DMS79 (cell line): ENCODE results near the gene NCBP1.
"Not testable (repeated sequence)": the region's sequence is repeated elsewhere in the genome, so short reads cannot be mapped to it uniquely, and the experiment has no call there.

Experiments
- DNase-seq: peaks from one replicate; lab custom pipeline; 2025; lab: John Stamatoyannopoulos, UW

NCBP1 gene

DNA sequence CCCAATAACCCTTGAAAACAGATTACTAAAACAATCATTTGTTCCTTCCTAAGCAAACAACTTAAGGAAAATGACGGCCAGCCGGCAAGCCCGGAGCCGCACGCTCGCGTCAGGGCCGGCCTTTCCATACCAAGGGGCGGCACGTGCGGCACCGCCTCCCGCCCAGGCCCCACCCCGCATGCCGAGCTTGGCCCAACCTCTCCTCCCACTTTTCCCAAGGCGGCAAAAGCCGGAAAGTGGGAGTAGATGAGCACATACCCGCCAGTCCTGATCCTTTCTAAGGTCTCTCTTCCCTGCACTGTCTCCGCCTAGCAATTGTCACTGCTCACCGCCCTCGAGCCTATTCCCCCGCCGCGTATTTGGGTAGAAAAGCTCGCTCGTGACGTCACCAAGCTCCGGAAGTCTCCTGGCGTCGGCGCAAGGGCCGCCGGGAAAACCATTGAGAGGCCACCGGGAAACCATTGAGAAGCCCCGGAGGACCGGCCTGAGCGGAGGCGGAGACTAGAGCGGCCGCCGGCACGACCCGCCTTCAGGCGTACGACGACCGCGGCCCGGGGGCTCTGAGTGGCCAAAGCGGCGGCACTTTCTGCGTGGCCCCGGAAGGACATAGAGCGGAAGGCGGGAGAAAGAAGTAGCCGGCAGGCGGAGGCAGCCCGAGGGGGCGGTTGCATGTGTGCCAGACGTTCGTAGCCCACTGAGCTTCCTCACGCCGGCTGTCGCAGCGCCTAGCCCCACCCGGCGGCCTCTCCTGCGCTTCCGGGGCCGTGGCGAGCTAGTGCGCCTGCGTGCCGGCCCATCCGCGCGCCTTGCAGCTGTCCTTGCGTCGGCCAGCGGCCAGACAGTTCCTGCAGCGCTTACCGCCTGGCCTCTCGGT, at the start of gene NCBP1, which contains the start of gene TSTD2:
Gene NCBP1, plus strand, starts transcription at position 837 of the 874 bp plus-strand sequence. CDS start 61 bp downstream, outside the sequence.
Gene TSTD2, minus strand, starts transcription at position 384 of the 874 bp plus-strand sequence. CDS start 5,806 bp downstream, outside the sequence.
- peak; percentile 85 for DNase-seq

DNA sequence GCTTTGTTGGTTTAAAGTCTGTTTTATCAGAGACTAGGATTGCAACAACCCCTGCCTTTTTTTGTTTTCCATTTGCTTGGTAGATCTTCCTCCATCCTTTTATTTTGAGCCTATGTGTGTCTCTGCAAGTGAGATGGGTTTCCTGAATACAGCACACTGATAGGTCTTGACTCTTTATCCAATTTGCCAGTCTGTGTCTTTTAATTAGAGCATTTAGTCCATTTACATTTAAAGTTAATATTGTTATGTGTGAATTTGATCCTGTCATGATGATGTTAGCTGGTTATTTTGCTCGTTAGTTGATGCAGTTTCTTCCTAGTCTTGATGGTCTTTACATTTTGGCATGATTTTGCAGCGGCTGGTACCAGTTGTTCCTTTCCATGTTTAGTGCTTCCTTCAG, 48.8 kb upstream of the NCBP1 start:
- DNase-seq = not testable (repeated sequence)

DNA sequence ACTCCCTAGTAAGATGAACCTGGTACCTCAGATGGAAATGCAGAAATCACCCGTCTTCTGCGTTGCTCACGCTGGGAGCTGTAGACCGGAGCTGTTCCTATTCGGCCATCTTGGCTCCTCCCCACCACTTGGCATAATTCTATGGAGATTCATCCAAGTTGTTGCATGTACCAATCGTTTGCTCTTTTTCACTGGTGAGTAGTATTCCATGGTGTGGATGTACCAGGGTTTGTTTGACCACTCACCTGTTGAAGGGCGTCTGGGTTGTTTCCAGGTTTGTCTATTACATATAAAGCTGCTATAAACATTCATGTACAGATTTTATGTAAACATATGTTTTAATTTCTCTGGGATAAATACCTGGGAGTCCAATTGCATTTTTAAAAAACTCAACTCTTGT, 46.7 kb upstream of the NCBP1 start:
- DNase-seq = not testable (repeated sequence)

DNA sequence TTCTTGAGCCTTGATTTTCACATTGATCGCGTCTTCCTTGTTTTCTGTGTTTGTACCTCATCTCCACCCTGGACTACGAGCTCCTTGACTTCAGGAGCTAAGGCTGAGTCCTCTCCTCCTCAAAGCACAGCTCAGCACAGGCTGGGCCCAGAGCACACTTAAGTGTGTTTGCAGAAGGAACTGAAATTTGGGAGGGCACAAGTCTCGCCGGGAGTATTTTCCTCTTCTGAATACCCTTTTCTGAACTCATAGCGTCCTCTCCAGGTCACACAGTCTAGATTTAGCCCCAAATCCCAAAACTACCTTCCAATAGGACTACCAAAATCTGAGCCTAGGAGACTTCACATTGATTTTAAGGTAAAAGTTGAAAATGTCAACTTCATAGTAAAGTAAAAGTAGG, 42.1 kb upstream of the NCBP1 start:
- DNase-seq = no peak

GRCh38 chr9:97592126-97592525, 41.5 kb upstream of the NCBP1 start:
- no peak for DNase-seq

DNA sequence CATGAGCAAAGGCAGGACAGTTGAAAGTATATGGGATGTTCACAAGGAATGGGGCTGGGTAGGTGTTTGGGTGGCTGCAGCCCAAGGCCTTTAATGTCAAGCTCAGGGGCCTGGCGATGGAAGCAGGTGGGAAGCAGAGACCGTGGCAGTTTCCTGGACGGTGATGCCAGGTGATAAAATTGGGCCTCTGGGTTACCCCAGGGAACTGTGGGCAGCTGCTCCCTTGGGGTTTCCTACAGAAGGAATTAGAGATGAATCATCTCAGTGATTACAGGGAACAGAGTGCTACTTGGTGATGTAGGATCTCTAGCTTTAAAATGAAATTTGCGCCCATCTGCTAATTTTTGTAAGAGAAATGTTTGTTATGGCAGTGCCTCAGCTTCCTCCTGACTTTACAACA, 39.7 kb upstream of the NCBP1 start:
- DNase-seq = peak; percentile 12

GRCh38 chr9:97594381-97594921, 39.2 kb upstream of the NCBP1 start:
- DNase-seq = peak; percentile 12

DNA sequence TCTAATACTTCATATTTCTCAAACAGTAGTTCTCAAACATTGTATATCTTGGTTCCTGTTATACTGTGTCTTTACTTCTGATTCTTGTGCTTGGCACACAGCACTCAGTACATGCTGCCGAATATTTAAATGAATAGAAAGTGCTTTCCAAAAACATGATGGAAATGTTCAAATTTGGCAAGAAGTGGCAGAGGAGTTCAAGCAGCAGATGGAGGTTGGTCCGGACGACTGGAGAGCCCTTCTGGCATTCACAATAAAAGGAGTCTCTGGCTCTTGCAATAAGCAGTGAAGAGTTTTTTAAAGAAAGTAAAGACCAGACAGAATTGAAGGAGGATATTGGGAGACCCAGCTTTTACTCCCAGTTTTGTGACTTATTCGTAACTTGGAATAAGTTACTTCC, 36.7 kb upstream of the NCBP1 start:
- DNase-seq = no peak

- DNase-seq = no peak
These were observed 34.9 kb upstream of the NCBP1 start for GRCh38 chr9:97598461-97599288.

DNA sequence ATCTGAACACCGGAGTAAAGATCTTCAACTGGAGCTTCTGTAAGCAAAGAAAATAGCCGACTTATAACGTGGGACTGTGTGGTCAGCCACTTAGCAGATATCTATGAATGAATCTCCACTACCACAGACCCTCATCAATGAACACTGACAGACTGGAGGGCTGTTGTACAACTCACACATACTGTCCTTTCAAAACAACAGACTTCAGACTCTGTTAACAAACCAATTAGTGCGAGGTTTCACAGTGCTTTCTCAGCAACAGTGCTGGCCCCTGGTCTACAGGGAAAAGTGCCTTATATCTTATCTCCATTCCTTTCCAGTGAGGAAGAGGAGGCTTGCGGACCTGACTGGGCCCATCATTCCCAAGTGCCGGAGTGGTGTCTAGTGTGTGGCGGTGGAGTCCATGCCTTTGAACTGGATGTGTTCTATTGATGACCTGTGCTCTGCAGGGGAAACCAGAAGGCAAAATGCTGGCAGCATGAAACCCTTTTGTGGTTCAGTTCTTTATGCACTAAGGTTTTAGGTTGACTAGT, 34.2 kb upstream of the NCBP1 start:
- no peak for DNase-seq

GRCh38 chr9:97600531-97601227, 32.9 kb upstream of the NCBP1 start:
- DNase-seq = no peak

GRCh38 chr9:97601228-97601898, 32.3 kb upstream of the NCBP1 start:
- no peak for DNase-seq

- no peak for DNase-seq
These were observed 31.2 kb upstream of the NCBP1 start for GRCh38 chr9:97602430-97602829.

GRCh38 chr9:97604901-97605645, 28.5 kb upstream of the NCBP1 start:
- no peak for DNase-seq

DNA sequence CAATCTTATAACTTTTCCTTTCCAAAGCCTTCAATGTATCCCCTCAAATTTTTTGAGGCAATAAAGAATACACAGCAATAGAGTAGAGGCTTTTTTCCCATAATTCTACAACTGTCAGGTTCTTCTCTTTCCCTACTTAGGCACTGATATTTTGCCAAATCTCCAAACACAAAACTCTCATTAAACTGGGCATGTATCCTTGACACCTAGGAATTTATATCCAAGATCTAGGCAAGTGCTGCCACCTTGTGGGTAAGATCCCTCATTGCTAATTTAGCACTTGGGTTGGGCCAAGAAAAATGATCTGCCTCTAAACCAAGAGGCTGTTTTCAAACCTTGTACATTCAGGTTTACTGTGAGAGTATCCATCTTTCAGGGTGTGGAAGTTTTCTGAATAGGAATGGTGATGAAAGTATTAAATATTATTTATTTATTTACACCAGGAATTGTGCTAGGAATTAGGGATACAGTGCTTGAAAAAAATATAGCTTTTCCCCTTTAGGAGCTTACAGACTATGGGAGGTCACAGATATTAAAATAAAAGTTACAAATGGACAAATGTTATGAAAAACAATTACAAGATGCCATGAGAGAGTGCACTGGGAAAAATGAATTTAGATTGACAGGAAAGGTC, 18.1 kb upstream of the NCBP1 start:
- DNase-seq = no peak

GRCh38 chr9:97617939-97618416, 15.6 kb upstream of the NCBP1 start:
- no peak for DNase-seq

- DNase-seq = not testable (repeated sequence)
These were observed 13.6 kb upstream of the NCBP1 start for GRCh38 chr9:97620063-97620462.

DNA sequence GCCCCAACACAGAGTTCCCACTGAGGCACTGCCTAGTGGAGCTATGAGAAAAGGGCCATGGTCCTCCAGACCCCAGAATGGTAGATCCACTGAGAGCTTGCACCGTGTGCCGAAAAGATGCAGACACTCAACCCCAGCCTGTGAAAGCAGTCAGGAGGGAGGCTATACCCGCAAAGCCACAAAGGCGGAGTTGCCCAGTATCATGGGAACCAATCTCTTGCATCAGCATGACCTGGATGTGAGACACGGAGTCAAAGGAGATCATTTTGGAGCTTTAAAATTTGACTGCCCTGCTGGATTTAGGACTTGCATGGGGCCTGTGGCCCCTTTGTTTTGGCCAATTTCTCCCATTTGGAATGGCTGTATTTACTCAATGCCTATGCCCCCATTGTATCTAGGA, 11.1 kb upstream of the NCBP1 start:
- not testable (repeated sequence) for DNase-seq

- DNase-seq = no peak
These were observed 9.7 kb upstream of the NCBP1 start for GRCh38 chr9:97623946-97624345.

DNA sequence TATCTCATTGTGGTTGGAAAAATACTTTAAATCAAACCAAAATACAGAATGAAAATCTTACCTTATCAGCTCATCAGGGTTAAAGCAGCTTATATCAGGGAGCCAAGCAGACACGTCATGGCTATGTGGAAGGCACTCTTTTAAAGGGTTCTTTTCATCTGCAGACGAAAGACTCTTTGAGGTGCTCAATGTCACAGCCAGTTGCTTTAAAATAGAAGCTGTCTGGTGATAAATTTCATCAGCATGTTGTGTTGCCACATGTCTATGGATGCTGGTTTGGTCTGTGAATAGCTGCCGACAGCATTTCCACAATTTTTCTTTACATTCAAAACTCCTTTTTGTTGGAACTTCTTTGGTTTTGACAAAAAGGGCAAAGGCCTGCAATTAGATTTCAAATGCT, 8.0 kb upstream of the NCBP1 start:
- DNase-seq = no peak
